Measurements from ENCODE around the gene RIN1.
A peak's percentile ranks its signal among the peaks of the same experiment; 100 is the strongest.
"Not testable (repeated sequence)": the region's sequence is repeated elsewhere in the genome, so short reads cannot be mapped to it uniquely, and the experiment has no call there.

The RIN1 gene

GRCh38 chr11:66317723-66318599 is 18.3 kb downstream of the RIN1 start:
- DNase-seq, result no peak

GRCh38 chr11:66317322-66317722 is 18.9 kb downstream of the RIN1 start:
- no peak for DNase-seq

- DNase-seq, result no peak
Observed at GRCh38 chr11:66316849-66317251, 19.4 kb downstream of the RIN1 start, which contains the start of gene CD248. TSS of gene CD248 (minus strand) at chr11:66317044. CDS start at chr11:66317027, 17 bp downstream.

- no peak for DNase-seq
Observed at GRCh38 chr11:66315921-66316811, 20.1 kb downstream of the RIN1 start.

- no peak for DNase-seq
Observed at GRCh38 chr11:66315498-66315885, 20.7 kb downstream of the RIN1 start.

- no peak for DNase-seq
Observed at GRCh38 chr11:66314561-66315497, 21.4 kb downstream of the RIN1 start.

- DNase-seq, result no peak
Observed at GRCh38 chr11:66314186-66314501, 22.1 kb downstream of the RIN1 start.

GRCh38 chr11:66313321-66314185 is 22.7 kb downstream of the RIN1 start:
- DNase-seq, result no peak

GRCh38 chr11:66312549-66313320 is 23.5 kb downstream of the RIN1 start:
- DNase-seq, result peak; percentile 80

GRCh38 chr11:66311965-66312548 is 24.2 kb downstream of the RIN1 start:
- peak; percentile 83 for DNase-seq

- no peak for DNase-seq
Observed at GRCh38 chr11:66311470-66311964, 24.7 kb downstream of the RIN1 start.

GRCh38 chr11:66310803-66311440 is 25.3 kb downstream of the RIN1 start:
- DNase-seq, result not testable (repeated sequence)

- no peak for DNase-seq
Observed at GRCh38 chr11:66310324-66310723, 25.9 kb downstream of the RIN1 start.

- DNase-seq, result no peak
Observed at GRCh38 chr11:66309475-66309874, 26.8 kb downstream of the RIN1 start.

- DNase-seq, result no peak
Observed at GRCh38 chr11:66302656-66303055, 33.6 kb downstream of the RIN1 start.

- DNase-seq, result no peak
Observed at GRCh38 chr11:66299186-66299585, 37.0 kb downstream of the RIN1 start.

- no peak for DNase-seq
Observed at GRCh38 chr11:66297610-66298009, 38.6 kb downstream of the RIN1 start.

GRCh38 chr11:66294626-66295620 is 41.3 kb downstream of the RIN1 start:
- no peak for DNase-seq
